Activated CD8-positive, alpha-beta memory T cell treated with anti-CD3 and anti-CD28 coated beads for 48 hours (primary cell): ENCODE data around the gene CSMD2.

Experiments used
- DNase-seq, 3 experiments: peaks; one replicate each; pipeline ENCODE4 v3.0.0-alpha.2; 2020; ENCODE audit warnings: low read depth in 2 of 3, low spot score in 2 of 3

Gene CSMD2

GRCh38 chr1:33618636-33619035, 546.4 kb downstream of the CSMD2 start:
- DNase-seq: no peak

- no peak for DNase-seq
Observed at GRCh38 chr1:33617451-33617850, 547.6 kb downstream of the CSMD2 start.

DNA sequence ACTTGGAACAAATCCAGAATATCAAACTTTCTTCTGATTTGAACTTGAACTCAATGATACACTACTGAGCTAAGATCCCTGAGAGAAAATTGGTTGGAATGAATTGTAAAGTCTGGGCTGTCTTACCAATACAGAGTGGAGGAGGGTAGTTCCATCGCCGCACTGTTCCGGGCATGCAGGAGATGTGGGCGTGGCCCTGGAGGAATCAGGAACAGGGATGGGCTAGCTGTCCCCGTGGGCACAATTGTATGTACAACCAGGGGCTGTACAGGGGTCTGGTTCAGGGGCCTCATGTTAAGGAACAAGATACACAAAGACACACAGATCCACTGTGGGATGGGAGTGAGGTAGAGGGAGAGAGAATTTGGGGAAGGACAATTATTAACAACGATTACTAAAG, 548.2 kb downstream of the CSMD2 start:
- DNase-seq: no peak

- DNase-seq: no peak
Observed at GRCh38 chr1:33615546-33615945, 549.5 kb downstream of the CSMD2 start.

GRCh38 chr1:33610864-33611455, 554.1 kb downstream of the CSMD2 start:
- DNase-seq: no peak

GRCh38 chr1:33610391-33610790, 554.6 kb downstream of the CSMD2 start:
- no peak for DNase-seq

GRCh38 chr1:33609739-33610138, 555.3 kb downstream of the CSMD2 start:
- no peak for DNase-seq

DNA sequence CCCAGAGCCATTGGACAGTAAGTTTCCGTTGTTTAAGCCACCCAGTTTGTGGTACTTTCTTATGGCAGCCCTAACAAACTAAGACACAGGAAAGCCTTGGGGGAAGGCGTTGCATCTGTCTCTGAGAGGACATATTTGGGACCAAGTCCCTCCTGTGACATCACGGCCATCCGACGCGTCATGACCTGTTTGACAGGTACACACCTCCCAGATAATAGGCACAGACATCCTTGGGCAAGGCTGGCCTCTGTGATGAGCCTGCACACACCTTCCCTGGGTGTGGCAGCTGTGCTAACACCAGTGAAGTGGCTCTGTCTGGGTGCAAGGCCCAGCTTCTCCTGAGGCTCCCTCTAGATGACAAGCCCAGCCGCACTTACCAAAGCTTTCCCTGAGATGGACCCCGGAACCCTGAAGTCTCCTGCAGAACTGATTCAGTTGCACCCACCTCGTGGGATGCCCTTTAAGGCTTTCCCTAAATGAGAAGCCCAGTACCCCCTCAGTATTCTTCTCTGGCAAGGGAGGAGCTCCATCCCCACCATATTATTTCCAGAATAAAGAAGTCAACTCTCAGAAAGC, 556.1 kb downstream of the CSMD2 start:
- no peak for DNase-seq

DNA sequence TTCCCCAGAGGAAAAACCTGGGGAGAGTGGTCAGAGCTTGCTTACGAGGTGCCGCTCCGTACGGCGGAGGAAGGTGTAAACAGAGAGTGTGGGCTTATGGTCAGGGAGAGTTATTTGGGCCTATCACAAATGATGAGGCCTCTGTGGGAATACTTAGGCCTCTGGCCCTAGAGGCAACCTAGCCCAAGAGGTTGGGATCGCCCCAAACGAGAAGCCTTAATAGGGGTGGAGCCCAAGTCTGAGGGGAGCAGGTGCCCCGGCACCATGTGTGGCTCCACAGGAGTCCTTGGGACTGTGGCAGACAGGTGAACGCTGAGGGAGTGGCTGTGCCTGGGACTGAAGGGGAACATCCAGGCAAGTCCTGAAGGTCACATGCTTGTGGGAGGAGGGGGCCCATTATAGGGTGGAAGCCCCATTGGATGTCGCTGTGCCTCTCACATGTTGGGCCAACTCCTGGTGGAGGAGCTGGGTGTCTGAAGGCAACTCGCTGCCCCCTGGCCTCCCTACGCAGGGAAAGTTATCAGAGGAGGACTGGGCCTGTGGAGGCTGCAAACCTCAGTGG, 557.5 kb downstream of the CSMD2 start:
- no peak for DNase-seq

GRCh38 chr1:33606272-33606671, 558.8 kb downstream of the CSMD2 start:
- DNase-seq: no peak

DNA sequence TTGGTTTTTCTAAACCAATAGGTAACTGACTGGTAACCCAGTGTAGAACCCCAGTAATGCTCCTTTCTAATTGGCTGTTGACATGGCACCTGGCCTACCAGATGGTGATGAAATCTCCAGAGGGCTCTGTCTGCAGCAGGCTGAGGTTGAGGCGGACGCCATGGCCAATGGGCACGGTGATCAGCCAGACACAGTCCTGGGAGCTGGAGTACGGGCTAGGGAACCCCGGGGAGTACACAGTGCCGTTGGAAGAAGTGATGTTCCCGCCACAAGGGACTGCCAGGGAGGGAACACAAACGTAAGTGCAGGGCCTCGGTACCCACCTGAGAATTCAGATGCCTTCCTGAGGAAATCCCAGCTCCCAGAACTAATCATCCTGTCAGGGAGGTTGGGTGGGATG, 562.8 kb downstream of the CSMD2 start:
- no peak for DNase-seq

- no peak for DNase-seq
Observed at GRCh38 chr1:33601751-33602150, 563.3 kb downstream of the CSMD2 start.

- no peak for DNase-seq
Observed at GRCh38 chr1:33599516-33600115, 565.4 kb downstream of the CSMD2 start.

- no peak for DNase-seq
Observed at GRCh38 chr1:33588726-33589125, 576.3 kb downstream of the CSMD2 start.

GRCh38 chr1:33586795-33587194, 578.2 kb downstream of the CSMD2 start:
- DNase-seq: no peak

GRCh38 chr1:33586106-33586505, 578.9 kb downstream of the CSMD2 start:
- no peak for DNase-seq

GRCh38 chr1:33583567-33583966, 581.5 kb downstream of the CSMD2 start:
- no peak for DNase-seq

GRCh38 chr1:33578557-33579448, 586.2 kb downstream of the CSMD2 start:
- DNase-seq: no peak

DNA sequence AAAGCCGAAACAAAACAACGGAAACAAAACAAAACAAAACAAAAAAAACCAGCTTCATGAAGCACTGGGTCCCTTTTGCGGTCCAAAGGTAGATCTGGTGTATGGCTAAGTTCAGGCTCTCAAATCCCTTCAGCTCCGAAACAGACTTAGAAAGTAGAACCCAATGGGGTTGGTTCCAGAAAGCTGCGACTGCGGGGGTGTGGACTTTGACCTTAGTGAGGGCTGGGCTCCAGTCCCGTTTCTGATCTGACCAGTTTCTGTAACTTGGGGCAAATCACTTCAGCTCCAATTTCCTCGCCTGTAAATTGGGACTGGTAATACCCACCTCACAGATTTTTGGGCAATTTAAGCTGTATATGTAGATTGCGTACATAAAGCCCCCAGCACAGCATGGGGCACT, 587.4 kb downstream of the CSMD2 start:
- DNase-seq: no peak

- DNase-seq: no peak
Observed at GRCh38 chr1:33576821-33577599, 588.0 kb downstream of the CSMD2 start.

GRCh38 chr1:33575324-33575879, 589.6 kb downstream of the CSMD2 start:
- DNase-seq: no peak
